ENCODE results near the gene CDS2.

Gene CDS2

GRCh38 chr20:5161536-5162164 lies 34.8 kb downstream of the CDS2 start:
- H3K23ac ChIP-seq (ENCODE audit: low read length): no peak overlapping the region
- no CpG with 5 or more reads among the region's 6 CpGs for WGBS (ENCODE audit: extremely low coverage, insufficient coverage, insufficient read length)
- H3K27ac ChIP-seq (ENCODE audit: low read depth, low read length): no peak overlapping the region
- no peaks in the 10 kb centered on the region for H3K36me3 ChIP-seq (ENCODE audit: control insufficient read depth in 1 of 2, insufficient read depth in 2 of 2, low read length in 2 of 2)
- no peak overlapping the region for H3K18ac ChIP-seq (ENCODE audit: low read length)
- no peak overlapping the region for H4K8ac ChIP-seq (ENCODE audit: low read depth, low read length)
- H3K79me2 ChIP-seq (ENCODE audit: control insufficient read depth, insufficient read depth, low read length, poor library complexity): no peaks in the 10 kb centered on the region
- H3K4me2 ChIP-seq (ENCODE audit: low read length): no peak overlapping the region
- no peak for DNase-seq
- no peaks in the 10 kb centered on the region for H3K27me3 ChIP-seq (ENCODE audit: insufficient read depth, low read length)
- H3K79me1 ChIP-seq (ENCODE audit: low read length): no peaks in the 10 kb centered on the region
- H3K4ac ChIP-seq (ENCODE audit: low read depth, low read length): no peak overlapping the region
- no peak overlapping the region for H2AFZ ChIP-seq (ENCODE audit: insufficient read depth, low read length, poor library complexity)
- peaks cover 0 to 4% of the 10 kb centered on the region in 2 experiments for H3K4me1 ChIP-seq (ENCODE audit: control insufficient read depth in 1 of 2, insufficient read depth in 2 of 2, low read length in 2 of 2)
- H4K91ac ChIP-seq (ENCODE audit: low read depth, low read length): no peak overlapping the region
- no peak overlapping the region for H4K12ac ChIP-seq (ENCODE audit: low read depth, low read length)
- H2BK5ac ChIP-seq (ENCODE audit: low read depth, low read length, poor library complexity): no peak overlapping the region
- no peak overlapping the region for H3K14ac ChIP-seq (ENCODE audit: low read length)
- H3K9me3 ChIP-seq (ENCODE audit: insufficient read depth, low read depth, low read length): no peaks in the 10 kb centered on the region
- H2AK5ac ChIP-seq (ENCODE audit: low read length): no peak overlapping the region
- no peak overlapping the region for H2BK12ac ChIP-seq (ENCODE audit: low read length)
- no peak overlapping the region for H3K4me3 ChIP-seq (ENCODE audit: low read depth, low read length)
- H3K9ac ChIP-seq (ENCODE audit: low read length): no peak overlapping the region
- H2BK120ac ChIP-seq (ENCODE audit: insufficient read depth, low read length, poor library complexity): no peak overlapping the region

- H3K4me3 ChIP-seq (ENCODE audit: low read depth, low read length): no peak overlapping the region
- no CpG with 5 or more reads among the region's 13 CpGs for WGBS (ENCODE audit: extremely low coverage, insufficient coverage, insufficient read length)
- H2AFZ ChIP-seq (ENCODE audit: insufficient read depth, low read length, poor library complexity): no peak overlapping the region
- H4K8ac ChIP-seq (ENCODE audit: low read depth, low read length): no peak overlapping the region
- H3K4ac ChIP-seq (ENCODE audit: low read depth, low read length): no peak overlapping the region
- peaks cover 0 to 2% of the 10 kb centered on the region in 2 experiments for H3K4me1 ChIP-seq (ENCODE audit: control insufficient read depth in 1 of 2, insufficient read depth in 2 of 2, low read length in 2 of 2)
- H3K27ac ChIP-seq (ENCODE audit: low read depth, low read length): no peak overlapping the region
- H4K91ac ChIP-seq (ENCODE audit: low read depth, low read length): no peak overlapping the region
- H2BK12ac ChIP-seq (ENCODE audit: low read length): no peak overlapping the region
- no peak overlapping the region for H3K23ac ChIP-seq (ENCODE audit: low read length)
- H2BK5ac ChIP-seq (ENCODE audit: low read depth, low read length, poor library complexity): no peak overlapping the region
- no peak overlapping the region for H4K12ac ChIP-seq (ENCODE audit: low read depth, low read length)
- no peak overlapping the region for H3K9ac ChIP-seq (ENCODE audit: low read length)
- no peaks in the 10 kb centered on the region for H3K9me3 ChIP-seq (ENCODE audit: insufficient read depth, low read depth, low read length)
- DNase-seq: no peak
- H2AK5ac ChIP-seq (ENCODE audit: low read length): no peak overlapping the region
- no peak overlapping the region for H3K4me2 ChIP-seq (ENCODE audit: low read length)
- no peak overlapping the region for H2BK120ac ChIP-seq (ENCODE audit: insufficient read depth, low read length, poor library complexity)
- no peaks in the 10 kb centered on the region for H3K27me3 ChIP-seq (ENCODE audit: insufficient read depth, low read length)
- H3K79me1 ChIP-seq (ENCODE audit: low read length): no peaks in the 10 kb centered on the region
- H3K14ac ChIP-seq (ENCODE audit: low read length): no peak overlapping the region
- peak overlapping the region; percentile 61 for H3K18ac ChIP-seq (ENCODE audit: low read length)
- no peaks in the 10 kb centered on the region for H3K36me3 ChIP-seq (ENCODE audit: control insufficient read depth in 1 of 2, insufficient read depth in 2 of 2, low read length in 2 of 2)
- no peaks in the 10 kb centered on the region for H3K79me2 ChIP-seq (ENCODE audit: control insufficient read depth, insufficient read depth, low read length, poor library complexity)
Measured at GRCh38 chr20:5164645-5165625, 38.1 kb downstream of the CDS2 start.

- Histone ChIP-seq H3K4me3 (ENCODE audit: low read depth, low read length) (no peak overlapping the region), H3K4me2 (ENCODE audit: low read length) (no peak overlapping the region), H3K18ac (ENCODE audit: low read length) (no peak overlapping the region), H3K36me3 (ENCODE audit: control insufficient read depth in 1 of 2, insufficient read depth in 2 of 2, low read length in 2 of 2) (peaks cover 2 to 3% of the 10 kb centered on the region in 2 experiments), H3K4ac (ENCODE audit: low read depth, low read length) (no peak overlapping the region), H2BK120ac (ENCODE audit: insufficient read depth, low read length, poor library complexity) (no peak overlapping the region), H2AFZ (ENCODE audit: insufficient read depth, low read length, poor library complexity) (no peak overlapping the region), H3K9ac (ENCODE audit: low read length) (no peak overlapping the region), H3K79me1 (ENCODE audit: low read length) (no peaks in the 10 kb centered on the region), H4K8ac (ENCODE audit: low read depth, low read length) (no peak overlapping the region), H3K14ac (ENCODE audit: low read length) (no peak overlapping the region), H3K27ac (ENCODE audit: low read depth, low read length) (no peak overlapping the region), H2BK5ac (ENCODE audit: low read depth, low read length, poor library complexity) (no peak overlapping the region), H4K12ac (ENCODE audit: low read depth, low read length) (no peak overlapping the region), H2AK5ac (ENCODE audit: low read length) (no peak overlapping the region), H2BK12ac (ENCODE audit: low read length) (no peak overlapping the region), H3K79me2 (ENCODE audit: control insufficient read depth, insufficient read depth, low read length, poor library complexity) (peaks cover 2% of the 10 kb centered on the region), H4K91ac (ENCODE audit: low read depth, low read length) (no peak overlapping the region), H3K9me3 (ENCODE audit: insufficient read depth, low read depth, low read length) (no peaks in the 10 kb centered on the region), H3K23ac (ENCODE audit: low read length) (no peak overlapping the region), H3K27me3 (ENCODE audit: insufficient read depth, low read length) (no peaks in the 10 kb centered on the region), H3K4me1 (ENCODE audit: control insufficient read depth in 1 of 2, insufficient read depth in 2 of 2, low read length in 2 of 2) (peaks cover 2% of the 10 kb centered on the region in 2 experiments)
- no CpG with 5 or more reads among the region's 3 CpGs for WGBS (ENCODE audit: extremely low coverage, insufficient coverage, insufficient read length)
- DNase-seq: no peak
Measured at GRCh38 chr20:5168651-5169396, 42.0 kb downstream of the CDS2 start.

- Histone ChIP-seq H3K27ac (ENCODE audit: low read depth, low read length) (no peak overlapping the region), H3K4me1 (ENCODE audit: control insufficient read depth in 1 of 2, insufficient read depth in 2 of 2, low read length in 2 of 2) (peaks cover 2% of the 10 kb centered on the region in 2 experiments), H3K4me3 (ENCODE audit: low read depth, low read length) (no peak overlapping the region), H3K36me3 (ENCODE audit: control insufficient read depth in 1 of 2, insufficient read depth in 2 of 2, low read length in 2 of 2) (peaks cover 3 to 4% of the 10 kb centered on the region in 2 experiments), H4K8ac (ENCODE audit: low read depth, low read length) (no peak overlapping the region), H2AK5ac (ENCODE audit: low read length) (no peak overlapping the region), H3K9me3 (ENCODE audit: insufficient read depth, low read depth, low read length) (no peaks in the 10 kb centered on the region), H4K12ac (ENCODE audit: low read depth, low read length) (no peak overlapping the region), H4K91ac (ENCODE audit: low read depth, low read length) (no peak overlapping the region), H2BK12ac (ENCODE audit: low read length) (no peak overlapping the region), H3K14ac (ENCODE audit: low read length) (no peak overlapping the region), H3K79me1 (ENCODE audit: low read length) (no peaks in the 10 kb centered on the region), H3K4me2 (ENCODE audit: low read length) (no peak overlapping the region), H3K79me2 (ENCODE audit: control insufficient read depth, insufficient read depth, low read length, poor library complexity) (peaks cover 2% of the 10 kb centered on the region), H3K4ac (ENCODE audit: low read depth, low read length) (no peak overlapping the region), H2AFZ (ENCODE audit: insufficient read depth, low read length, poor library complexity) (no peak overlapping the region), H3K27me3 (ENCODE audit: insufficient read depth, low read length) (no peaks in the 10 kb centered on the region), H3K23ac (ENCODE audit: low read length) (no peak overlapping the region), H3K18ac (ENCODE audit: low read length) (no peak overlapping the region), H2BK120ac (ENCODE audit: insufficient read depth, low read length, poor library complexity) (no peak overlapping the region), H3K9ac (ENCODE audit: low read length) (peak overlapping the region; percentile 73), H2BK5ac (ENCODE audit: low read depth, low read length, poor library complexity) (no peak overlapping the region)
- WGBS (ENCODE audit: extremely low coverage, insufficient coverage, insufficient read length): no CpG with 5 or more reads among the region's 8 CpGs
- no peak for DNase-seq
Measured at GRCh38 chr20:5170341-5170740, 43.5 kb downstream of the CDS2 start.
